AG10803 (cell line): ENCODE data around the gene C1orf198.
A peak's percentile ranks its signal among the peaks of the same experiment; 100 is the strongest.

Source experiments
- DNase-seq: peaks from one replicate; pipeline ENCODE4 v3.0.0; 2010; ENCODE audit warnings: low read depth
- H3K4me3 ChIP-seq: 2 replicates; pipeline ENCODE4 v1.5.1; 2011; ENCODE audit warnings: mild to moderate bottlenecking, low read length, control low read depth
- CTCF ChIP-seq: conservative IDR thresholded peaks from 2 replicates; pipeline ENCODE4 v1.5.1; 2011; ENCODE audit warnings: mild to moderate bottlenecking, low read length, control low read depth, inconsistent platforms

C1orf198 gene

GRCh38 chr1:230877924-230878590, 9.7 kb upstream of the C1orf198 start:
- TF ChIP-seq CTCF = no peak
- no peak overlapping the region for H3K4me3 ChIP-seq
- no peak for DNase-seq

- TF ChIP-seq CTCF = no peak
- peak; percentile 93 for DNase-seq
- no peak overlapping the region for H3K4me3 ChIP-seq
Observed at GRCh38 chr1:230877146-230877923, 9.0 kb upstream of the C1orf198 start.

- DNase-seq = no peak
- no peak for TF ChIP-seq CTCF
- no peak overlapping the region for H3K4me3 ChIP-seq
Observed at GRCh38 chr1:230876660-230877059, 8.3 kb upstream of the C1orf198 start.

GRCh38 chr1:230875370-230875769, 7.0 kb upstream of the C1orf198 start:
- DNase-seq = no peak
- no peak for TF ChIP-seq CTCF
- H3K4me3 ChIP-seq = no peak overlapping the region

GRCh38 chr1:230870916-230871315, 2.6 kb upstream of the C1orf198 start:
- no peak overlapping the region for H3K4me3 ChIP-seq
- DNase-seq = no peak
- TF ChIP-seq CTCF = no peak

GRCh38 chr1:230869500-230869899, 1.2 kb upstream of the C1orf198 start:
- H3K4me3 ChIP-seq = peak overlapping the region; percentile 61
- peak; percentile 76 for DNase-seq
- TF ChIP-seq CTCF = no peak
